Measurements from ENCODE around the gene CAMK2N1. TPM values are rescaled to one million over a fixed set of nuclear protein-coding genes. Genes with fewer than 3 reads are reported as not detected.

The CAMK2N1 gene
- total and polyA plus RNA-seq, 10 of the 15 experiments (the other 5 are each of a cell fraction or from before 2014, with no cell fraction given) = 0.23 TPM; not detected in 9

- no peak overlapping the region for H3K27ac ChIP-seq (ENCODE audit: control insufficient read depth, insufficient read depth)
- FAIRE-seq (no peak), ATAC-seq (peak; percentile 93), DNase-seq (ENCODE audit: low read depth, low spot score) (no peak)
- 8% methylated on average over 6 of the region's 6 CpGs for WGBS (ENCODE audit: insufficient coverage, insufficient replicate concordance, low lambda C conversion rate, missing lambda C conversion rate)
- intact Hi-C loops (cut with micrococcal nuclease; ENCODE audit: unreplicated experiment) (no loop called here), in situ Hi-C loops (cut with MboI) (no loop called here)
- H2AFZ ChIP-seq (ENCODE audit: control insufficient read depth, low read depth, low read length) = no peak overlapping the region
- H3K4me1 ChIP-seq (ENCODE audit: control insufficient read depth, insufficient read depth, low read length) = no peaks in the 10 kb centered on the region
- H3K4me2 ChIP-seq (ENCODE audit: control insufficient read depth, insufficient read depth) = no peak overlapping the region
- H3K36me3 ChIP-seq (ENCODE audit: control insufficient read depth in 2 of 2, insufficient read depth in 2 of 2, low read length in 1 of 2) = no peaks in the 10 kb centered on the region
- ChIA-PET CTCF (interaction anchor here (0.9 to 1.1 kb wide), 2 partner anchors 9 to 12 kb away, joined by 3 read pairs; no protein-coding TSS in a partner anchor), POLR2A (no interaction called here), RAD21 (ENCODE audit: unreplicated experiment) (interaction anchor here (0.5 kb wide), 1 partner anchor 1197 kb away, joined by 3 read pairs; no protein-coding TSS in a partner anchor), SMC1A (ENCODE audit: uncharacterized antibody, unreplicated experiment) (no interaction called here)
- H3K9ac ChIP-seq (ENCODE audit: control insufficient read depth, insufficient read depth, low read length) = no peak overlapping the region
- H3K4me3 ChIP-seq = no peak overlapping the region
- no TSS peak for BruUV-seq (replicated peaks)
- H3K9me3 ChIP-seq (replicated peaks; ENCODE audit: control insufficient read depth, insufficient read depth, low read length) = no peaks in the 10 kb centered on the region; the same call in 2 of the 3 replicates
- no peaks in the 10 kb centered on the region; a peak in 1 of 4 replicates for H3K27me3 ChIP-seq (replicated peaks in 1 of 2; ENCODE audit: control insufficient read depth in 2 of 2, insufficient read depth in 2 of 2, low read length in 1 of 2)
- H3K79me2 ChIP-seq (ENCODE audit: control insufficient read depth, insufficient read depth, low read length) = no peaks in the 10 kb centered on the region
- H4K20me1 ChIP-seq (ENCODE audit: control insufficient read depth, insufficient read depth) = no peaks in the 10 kb centered on the region
- TF ChIP-seq CEBPB (IDR thresholded peaks at IDR 0.05; ENCODE audit: borderline replicate concordance in 1 of 2, low read depth in 2 of 2, low read length in 2 of 2) (no peak), NR2C2 (IDR thresholded peaks at IDR 0.05; ENCODE audit: borderline replicate concordance, control insufficient read depth, insufficient read length, low read depth) (no peak), USF1 (IDR thresholded peaks at IDR 0.05; ENCODE audit: borderline replicate concordance, extremely low read length, insufficient read depth, low read depth, low read length) (peak; percentile 86), POLR2AphosphoS5 (IDR thresholded peaks at IDR 0.05; ENCODE audit: low read length) (no peak), POU2F2 (IDR thresholded peaks at IDR 0.05; ENCODE audit: borderline replicate concordance, low read depth, low read length) (no peak), RAD51 (IDR thresholded peaks at IDR 0.05) (peak; percentile 86), TCF12 (IDR thresholded peaks at IDR 0.05; ENCODE audit: low read depth, low read length) (no peak), PAX8 (IDR thresholded peaks at IDR 0.05) (no peak), CHD4 (IDR thresholded peaks at IDR 0.05) (no peak), ATF3 (IDR thresholded peaks at IDR 0.05; ENCODE audit: borderline replicate concordance, extremely low read depth, low read depth, low read length) (peak; percentile 84), USF2 (IDR thresholded peaks at IDR 0.05; ENCODE audit: borderline replicate concordance, low read depth, low read length) (peak; percentile 76), FOS (IDR thresholded peaks at IDR 0.05; ENCODE audit: borderline replicate concordance, extremely low read depth, insufficient read length) (peak; percentile 14), BHLHE40 (IDR thresholded peaks at IDR 0.05; ENCODE audit: borderline replicate concordance in 1 of 2, low read depth in 2 of 2, low read length in 1 of 2) (no peak), NFYB (IDR thresholded peaks at IDR 0.05; ENCODE audit: insufficient read depth, low read depth, low read length) (peak; percentile 40; the same call in 1 of the 2 replicates), JUNB (IDR thresholded peaks at IDR 0.05) (no peak), NR2F1 (conservative IDR thresholded peaks at IDR 0.05) (no peak), CHD1 (IDR thresholded peaks at IDR 0.05; ENCODE audit: low read depth, low read length) (no peak), SIX5 (IDR thresholded peaks at IDR 0.05; ENCODE audit: low read depth, low read length, severe bottlenecking) (peak; percentile 81), HCFC1 (IDR thresholded peaks at IDR 0.05; ENCODE audit: low read length) (peak; percentile 77), NFXL1 (IDR thresholded peaks at IDR 0.05; ENCODE audit: borderline replicate concordance) (no peak), YY1 (IDR thresholded peaks at IDR 0.05; ENCODE audit: low read depth, low read length) (0 out of 2 replicates have a peak, but pooled peaks have one; percentile 13), BMI1 (IDR thresholded peaks at IDR 0.05; ENCODE audit: borderline replicate concordance) (no peak), TCF7 (IDR thresholded peaks at IDR 0.05; ENCODE audit: borderline replicate concordance) (no peak), MEF2B (IDR thresholded peaks at IDR 0.05; ENCODE audit: partially characterized antibody, poor library complexity, severe bottlenecking) (no peak), PAX5 (IDR thresholded peaks at IDR 0.05; ENCODE audit: borderline replicate concordance, low read depth, low read length) (no peak)
Measured at GRCh38 chr1:20440785-20441200, 45.2 kb downstream of the CAMK2N1 start.
